DMS53 treated with DMSO at 0.1 percent for 48 hours (cell line): Measurements from ENCODE around the gene NBPF20.
"Not testable (repeated sequence)": the region's sequence is repeated elsewhere in the genome, so short reads cannot be mapped to it uniquely, and the experiment has no call there.

Source experiments
- DNase-seq: peaks from one replicate; lab custom pipeline; 2025; ENCODE audit not compliant: unreplicated experiment; lab: John Stamatoyannopoulos, UW

The NBPF20 gene

DNA sequence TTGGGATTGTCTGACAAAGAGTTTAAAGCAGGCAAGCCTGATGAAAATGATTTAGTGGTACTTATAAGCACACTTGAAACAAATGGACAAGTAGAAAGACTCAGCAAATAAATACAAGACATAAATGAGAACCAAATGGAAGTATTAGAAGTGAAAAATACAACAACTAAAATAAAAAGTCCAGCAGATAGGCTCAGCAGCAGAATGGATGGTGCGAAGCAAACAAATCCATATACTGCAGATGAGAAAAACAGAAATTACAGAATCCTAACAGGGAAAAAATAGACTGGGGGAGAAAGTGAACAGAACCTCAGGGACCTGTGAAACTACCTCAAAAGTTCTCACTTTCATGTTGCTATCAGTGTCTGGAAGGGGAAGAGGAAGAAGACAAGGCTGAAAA, 3.9 kb upstream of the NBPF20 start:
- DNase-seq, result not testable (repeated sequence)

DNA sequence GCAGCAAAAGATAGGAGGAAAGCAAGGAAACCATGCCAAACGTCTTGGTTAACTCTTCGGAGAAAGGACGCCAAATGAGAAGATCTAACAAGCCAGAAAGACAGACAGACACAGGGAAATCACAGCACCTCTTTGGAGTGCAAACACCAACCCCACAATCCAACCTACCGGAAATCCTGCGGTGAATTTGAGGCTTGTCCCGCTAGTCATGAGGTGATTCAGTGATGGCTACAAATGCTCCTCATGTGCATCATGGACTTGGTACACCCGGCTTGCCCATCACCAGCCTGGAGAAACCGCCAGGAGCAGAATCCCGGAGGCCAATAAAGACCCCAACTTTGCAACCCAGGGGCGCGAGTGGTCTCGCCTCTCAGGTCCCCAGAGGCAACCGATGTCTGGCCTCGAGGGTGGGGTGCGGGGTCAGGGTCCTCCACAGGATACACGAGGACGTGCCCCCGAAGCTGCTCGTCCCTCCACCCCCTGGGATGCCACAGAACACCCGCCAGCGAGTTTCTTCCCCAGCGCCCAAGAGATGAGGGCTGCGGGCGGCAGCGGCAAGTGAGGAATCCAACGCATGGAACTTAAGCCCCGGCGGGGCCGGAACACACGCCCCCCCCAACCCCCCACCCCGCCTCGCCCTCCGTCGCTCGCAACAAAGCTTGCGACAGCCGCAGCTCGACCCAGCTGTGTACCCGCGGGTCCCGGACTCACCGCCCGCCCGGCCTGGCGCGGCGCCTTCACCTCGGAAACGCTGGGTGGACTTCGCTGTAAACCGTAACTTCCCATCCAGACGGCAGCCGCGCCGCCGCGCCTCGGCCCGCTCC, 579 bp downstream of the NBPF20 start:
- not testable (repeated sequence) for DNase-seq

DNA sequence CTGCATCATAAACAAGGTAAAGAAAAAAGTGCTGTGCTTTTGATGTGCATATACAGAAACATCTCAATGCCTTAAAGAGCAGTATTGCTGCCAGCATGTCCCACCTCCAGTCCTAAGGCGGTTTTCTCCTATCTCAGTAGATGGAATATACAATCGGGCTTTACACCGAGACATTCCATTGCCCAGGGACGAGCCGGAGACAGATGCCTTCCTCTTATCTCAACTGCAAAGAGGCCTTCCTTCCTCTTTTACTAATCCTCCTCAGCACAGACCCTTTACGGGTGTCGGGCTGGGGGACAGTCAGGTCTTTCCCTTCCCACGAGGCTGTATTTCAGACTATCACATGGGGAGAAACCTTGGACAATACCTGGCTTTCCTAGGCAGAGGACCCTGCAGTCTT, 10.3 kb downstream of the NBPF20 start:
- not testable (repeated sequence) for DNase-seq

DNA sequence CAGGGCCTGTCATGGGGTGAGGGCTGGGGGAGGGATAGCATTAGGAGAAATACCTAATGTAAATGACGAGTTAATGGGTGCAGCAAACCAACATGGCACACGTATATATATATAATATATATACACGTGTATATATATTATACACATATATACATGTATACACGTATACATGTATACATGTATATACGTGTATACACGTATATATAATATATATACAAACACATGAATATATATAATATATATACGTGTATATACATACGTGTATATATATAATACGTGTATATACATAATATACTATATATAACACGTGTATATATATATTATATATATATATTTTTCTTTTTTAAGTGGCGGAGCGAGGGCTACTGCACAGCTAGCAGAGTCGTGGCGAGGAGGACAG, 18.1 kb downstream of the NBPF20 start:
- DNase-seq, result not testable (repeated sequence)

DNA sequence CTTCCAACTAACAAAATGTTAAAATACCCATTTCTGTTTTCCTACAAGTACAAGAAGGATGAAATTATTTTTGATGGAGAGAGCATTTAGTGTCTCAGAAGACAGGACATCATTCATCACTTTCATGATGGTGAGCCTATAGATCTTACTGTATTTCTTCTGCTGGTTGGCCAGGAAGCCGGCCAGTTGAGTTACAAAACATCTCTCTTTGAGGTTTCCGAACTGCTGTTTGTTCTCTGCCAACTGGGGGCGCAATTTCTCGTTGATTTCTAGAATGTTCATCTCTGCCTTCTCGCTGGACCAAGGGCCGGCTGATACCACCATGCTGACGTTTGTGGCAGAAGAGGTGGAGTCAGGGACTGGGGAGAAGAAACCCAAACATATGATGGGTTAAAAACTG, 20.5 kb downstream of the NBPF20 start:
- not testable (repeated sequence) for DNase-seq

DNA sequence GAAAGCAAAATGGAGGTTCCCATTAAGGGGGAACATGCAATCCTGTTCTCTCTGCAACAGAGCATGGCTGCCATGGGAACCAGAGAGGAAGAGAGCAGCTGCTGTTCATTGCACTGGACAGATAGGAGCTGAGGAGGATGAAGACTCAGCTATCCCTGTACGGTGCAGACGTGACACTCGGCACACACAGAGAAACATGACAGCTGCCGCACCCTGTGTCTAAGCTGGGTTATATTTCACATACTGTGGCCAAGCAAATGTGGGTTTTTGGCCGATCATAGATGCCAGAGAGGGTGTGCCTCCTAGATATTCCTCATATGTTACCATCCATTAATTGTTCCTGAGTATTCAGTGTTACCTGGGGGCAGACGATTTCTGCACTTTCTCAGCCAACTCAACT, 24.7 kb downstream of the NBPF20 start:
- not testable (repeated sequence) for DNase-seq
